OCI-LY7 (cell line): ENCODE data around the gene CCDC102A. TPM values are rescaled to one million over a fixed set of nuclear protein-coding genes. Genes with fewer than 3 reads are reported as not detected.

Experiments used
- BruUV-seq: library from RNA; stranded (reverse); fragments of 400-500 nt; replicated peaks from 2 replicates; lab custom pipeline; 2021; lab: Mats Ljungman, UMichigan
- CTCF ChIA-PET: fragments of 300-600 bp; sonication (Branson Sonifier 250); formaldehyde crosslinking; loops from one replicate; lab custom pipeline; 2022; ENCODE audit warnings: antibody characterized with exemption; ENCODE audit not compliant: unreplicated experiment; lab: Charles Lee
- POLR2A ChIA-PET: fragments of 300-600 bp; sonication (Branson Sonifier 250); formaldehyde crosslinking; loops from one replicate; lab custom pipeline; 2022; ENCODE audit warnings: antibody characterized with exemption; lab: Charles Lee
- DNase-seq: peaks from one replicate; pipeline ENCODE4 v3.0.0-alpha.2; 2015; ENCODE audit warnings: low spot score
- H2AFZ ChIP-seq: fragments of 200-600 bp; sonication (generic), shearing (Covaris generic); 2 replicates; pipeline ENCODE4 v1.6.1; 2014; ENCODE audit warnings: mild to moderate bottlenecking, antibody characterized with exemption, low read length, moderate library complexity
- H3K27ac ChIP-seq: fragments of 200-600 bp; sonication (generic); 2 replicates; pipeline ENCODE4 v1.5.1; 2014; ENCODE audit warnings: mixed run types, low read depth, mild to moderate bottlenecking, moderate library complexity, low read length, inconsistent platforms; ENCODE audit not compliant: poor library complexity, severe bottlenecking
- H3K36me3 ChIP-seq: fragments of 200-600 bp; sonication (generic); 2 replicates; pipeline ENCODE4 v1.6.1; 2014; ENCODE audit warnings: mild to moderate bottlenecking, antibody characterized with exemption, low read length, moderate library complexity, mixed read lengths; ENCODE audit not compliant: insufficient read depth
- H3K4me1 ChIP-seq: fragments of 200-600 bp; sonication (generic); 2 replicates; pipeline ENCODE4 v1.5.1; 2014; ENCODE audit warnings: mild to moderate bottlenecking, low read length; ENCODE audit not compliant: insufficient read depth, poor library complexity, severe bottlenecking
- H3K4me2 ChIP-seq: fragments of 200-600 bp; sonication (generic); 2 replicates; pipeline ENCODE4 v1.6.1; 2014; ENCODE audit warnings: mild to moderate bottlenecking, low read length
- H3K4me3 ChIP-seq: fragments of 200-600 bp; sonication (generic); 2 replicates; pipeline ENCODE4 v1.5.1; 2014; ENCODE audit warnings: mild to moderate bottlenecking, low read depth, low read length; ENCODE audit not compliant: poor library complexity, severe bottlenecking
- H3K79me2 ChIP-seq: fragments of 200-600 bp; sonication (generic); 2 replicates; pipeline ENCODE4 v1.6.1; 2016; ENCODE audit warnings: low read depth, mild to moderate bottlenecking, low read length, moderate library complexity, mixed read lengths; ENCODE audit not compliant: insufficient read depth
- H3K9me2 ChIP-seq: fragments of 200-600 bp; sonication (generic); 2 replicates; pipeline ENCODE4 v1.6.1; 2016; ENCODE audit warnings: mild to moderate bottlenecking, low read length, mixed read lengths; ENCODE audit not compliant: insufficient read depth
- H3K9me3 ChIP-seq: fragments of 200-600 bp; sonication (generic); 2 replicates; pipeline ENCODE4 v1.6.1; 2014; ENCODE audit warnings: mild to moderate bottlenecking, mixed run types, low read length, mixed read lengths
- H4K20me1 ChIP-seq: fragments of 200-600 bp; sonication (generic); 2 replicates; pipeline ENCODE4 v1.6.1; 2014; ENCODE audit warnings: mild to moderate bottlenecking, antibody characterized with exemption, low read length, moderate library complexity, mixed read lengths; ENCODE audit not compliant: insufficient read depth
- EZH2phosphoT487 ChIP-seq: fragments of 200-600 bp; sonication (generic); IDR thresholded peaks from 2 replicates; pipeline ENCODE4 v1.6.1; 2018; ENCODE audit warnings: low read depth, borderline replicate concordance, mild to moderate bottlenecking, mixed run types, antibody characterized with exemption, low read length, moderate library complexity, mixed read lengths
- intact Hi-C: fragments of 100-400 bp; cut with micrococcal nuclease; formaldehyde crosslinking; loops from one replicate; pipeline ENCODE4 v1.10.0; 2022; ENCODE audit not compliant: unreplicated experiment
- total RNA-seq, 2 experiments: library from RNA; depleted of rRNA in 1 of 2; stranded (reverse); fragments of >200 nt in 1 of 2; shearing (Covaris generic) in 1 of 2; gene quantifications; 2 replicates each; pipeline ENCODE4 v1.2.3, GENCODE V29; 2014 to 2022
- TF ChIP-seq, protein P1 (sequence below): fragments of 200-600 bp; sonication (generic); conservative IDR thresholded peaks from 2 replicates; pipeline ENCODE4 v1.5.1; 2014; ENCODE audit warnings: mild to moderate bottlenecking, antibody characterized with exemption, low read length, moderate library complexity, mixed read lengths

CCDC102A gene
- total RNA-seq, 2 experiments from 2014 or later: 4.2 to 7.1 TPM

DNA sequence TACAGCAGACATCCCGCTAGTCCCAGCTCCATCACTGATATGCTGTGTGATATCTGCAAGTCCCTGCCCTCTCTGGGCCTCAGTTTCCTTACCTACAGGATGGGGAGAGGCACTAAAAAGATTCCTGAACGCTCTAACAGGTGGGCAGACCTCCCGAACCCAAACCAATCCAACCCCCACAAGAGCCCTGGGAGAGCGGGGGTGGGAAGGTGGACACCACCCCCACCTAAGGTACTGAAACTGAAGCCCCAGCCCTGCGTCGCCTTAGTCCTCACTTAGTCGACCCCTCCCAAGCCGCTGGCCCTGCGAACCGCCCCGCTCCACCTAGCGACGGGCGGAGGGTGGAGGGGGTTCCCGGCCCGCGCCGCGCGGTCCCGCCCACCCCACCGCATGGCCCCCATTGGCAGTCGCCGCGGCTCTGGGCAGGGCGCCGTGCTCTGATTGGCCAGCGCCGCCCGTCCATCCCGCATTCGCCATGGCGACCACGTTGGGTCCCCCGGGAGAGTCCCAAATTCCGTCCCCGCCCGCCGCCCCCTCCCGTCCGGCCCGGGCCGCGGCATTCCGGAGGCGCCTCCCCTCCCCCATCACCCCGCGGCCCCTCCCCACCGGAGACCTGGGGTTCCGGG is 578 bp downstream of the CCDC102A start:
- no TSS peak for BruUV-seq
- H3K9me3 ChIP-seq: no peaks in the 10 kb centered on the region
- no peaks in the 10 kb centered on the region for H4K20me1 ChIP-seq
- no peak for TF ChIP-seq EZH2phosphoT487
- TF ChIP-seq, protein P1, sequence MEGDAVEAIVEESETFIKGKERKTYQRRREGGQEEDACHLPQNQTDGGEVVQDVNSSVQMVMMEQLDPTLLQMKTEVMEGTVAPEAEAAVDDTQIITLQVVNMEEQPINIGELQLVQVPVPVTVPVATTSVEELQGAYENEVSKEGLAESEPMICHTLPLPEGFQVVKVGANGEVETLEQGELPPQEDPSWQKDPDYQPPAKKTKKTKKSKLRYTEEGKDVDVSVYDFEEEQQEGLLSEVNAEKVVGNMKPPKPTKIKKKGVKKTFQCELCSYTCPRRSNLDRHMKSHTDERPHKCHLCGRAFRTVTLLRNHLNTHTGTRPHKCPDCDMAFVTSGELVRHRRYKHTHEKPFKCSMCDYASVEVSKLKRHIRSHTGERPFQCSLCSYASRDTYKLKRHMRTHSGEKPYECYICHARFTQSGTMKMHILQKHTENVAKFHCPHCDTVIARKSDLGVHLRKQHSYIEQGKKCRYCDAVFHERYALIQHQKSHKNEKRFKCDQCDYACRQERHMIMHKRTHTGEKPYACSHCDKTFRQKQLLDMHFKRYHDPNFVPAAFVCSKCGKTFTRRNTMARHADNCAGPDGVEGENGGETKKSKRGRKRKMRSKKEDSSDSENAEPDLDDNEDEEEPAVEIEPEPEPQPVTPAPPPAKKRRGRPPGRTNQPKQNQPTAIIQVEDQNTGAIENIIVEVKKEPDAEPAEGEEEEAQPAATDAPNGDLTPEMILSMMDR: 0 out of 2 replicates have a peak, but pooled peaks have one; percentile 18
- H3K27ac ChIP-seq: peak overlapping the region; percentile 75
- peak overlapping the region; percentile 74 for H3K4me3 ChIP-seq
- H3K79me2 ChIP-seq: no peaks in the 10 kb centered on the region
- no peaks in the 10 kb centered on the region for H3K36me3 ChIP-seq
- peak overlapping the region; percentile 66 for H2AFZ ChIP-seq
- intact Hi-C loops: loop anchor here (1.0 to 5.0 kb wide), 2 partner anchors 9 to 73 kb away; partner anchors contain the start of gene POLR2C
- ChIA-PET POLR2A (no interaction called here), CTCF (no interaction called here)
- peak; percentile 93 for DNase-seq
- peaks cover 90% of the 10 kb centered on the region for H3K4me1 ChIP-seq
- no peaks in the 10 kb centered on the region for H3K9me2 ChIP-seq
- H3K4me2 ChIP-seq: peak overlapping the region; percentile 95

DNA sequence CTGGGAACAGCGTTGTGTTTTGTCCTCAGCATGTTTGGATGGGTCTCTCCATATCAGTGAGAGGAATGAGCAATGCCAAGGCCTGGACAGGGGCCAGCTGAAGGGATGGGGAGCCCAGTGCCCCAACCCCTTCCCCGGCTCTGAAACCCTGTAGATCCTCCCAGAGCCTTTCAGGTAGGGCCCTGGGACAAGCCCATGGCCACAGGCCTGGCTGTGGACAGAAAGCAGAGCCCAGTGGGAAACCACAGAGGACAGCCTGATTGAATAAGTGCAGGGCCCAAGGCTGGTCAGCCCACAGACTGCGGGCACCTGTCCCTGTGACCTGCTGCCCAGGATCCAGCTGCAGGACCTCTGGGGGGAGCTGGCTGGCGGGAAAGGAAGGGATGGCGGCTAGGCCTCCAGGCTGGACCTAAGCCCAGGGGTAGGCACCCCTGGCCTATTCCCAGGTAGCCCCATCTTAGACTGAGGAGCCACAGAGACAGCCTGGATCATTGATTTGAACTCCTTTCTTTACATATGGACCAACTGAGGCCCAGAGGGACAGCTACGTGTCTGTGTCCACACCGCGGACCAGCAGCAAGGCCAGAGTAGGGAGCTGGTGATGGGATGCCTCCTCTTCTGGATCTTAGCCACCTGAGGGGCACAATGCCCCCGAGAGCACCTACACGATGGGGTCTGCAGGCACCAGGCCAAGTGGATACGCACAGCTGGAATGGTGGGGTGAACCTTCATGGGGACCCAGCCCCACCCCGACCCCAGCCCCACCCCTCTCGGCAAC is 1.3 kb downstream of the CCDC102A start:
- ChIA-PET POLR2A (interaction anchor here (1.3 kb wide), 1 partner anchor 88 kb away, joined by 3 read pairs; the partner anchor contains the start of genes CIAPIN1 and COQ9), CTCF (no interaction called here)
- Histone ChIP-seq H3K4me1 (peaks cover 91% of the 10 kb centered on the region), H2AFZ (no peak overlapping the region), H3K9me3 (no peaks in the 10 kb centered on the region), H3K4me2 (peak overlapping the region; percentile 95), H3K27ac (peak overlapping the region; percentile 44), H3K9me2 (no peaks in the 10 kb centered on the region), H3K4me3 (peak overlapping the region; percentile 71), H4K20me1 (no peaks in the 10 kb centered on the region), H3K36me3 (no peaks in the 10 kb centered on the region), H3K79me2 (no peaks in the 10 kb centered on the region)
- BruUV-seq: no TSS peak
- intact Hi-C loops: loop anchor here (5.0 kb wide), 1 partner anchor 73 kb away; the partner anchor contains the start of gene POLR2C
- TF ChIP-seq, protein P1: no peak
- no peak for TF ChIP-seq EZH2phosphoT487
- no peak for DNase-seq
